GM21737 (cell line): ENCODE data around the gene TMCC2.

ENCODE experiments used
- ATAC-seq: cut with Tn5 transposase; IDR thresholded peaks from one replicate; pipeline ENCODE4 v1.9.1; 2021; ENCODE audit warnings: mild to moderate bottlenecking, moderate library complexity; ENCODE audit not compliant: unreplicated experiment

TMCC2 gene

DNA sequence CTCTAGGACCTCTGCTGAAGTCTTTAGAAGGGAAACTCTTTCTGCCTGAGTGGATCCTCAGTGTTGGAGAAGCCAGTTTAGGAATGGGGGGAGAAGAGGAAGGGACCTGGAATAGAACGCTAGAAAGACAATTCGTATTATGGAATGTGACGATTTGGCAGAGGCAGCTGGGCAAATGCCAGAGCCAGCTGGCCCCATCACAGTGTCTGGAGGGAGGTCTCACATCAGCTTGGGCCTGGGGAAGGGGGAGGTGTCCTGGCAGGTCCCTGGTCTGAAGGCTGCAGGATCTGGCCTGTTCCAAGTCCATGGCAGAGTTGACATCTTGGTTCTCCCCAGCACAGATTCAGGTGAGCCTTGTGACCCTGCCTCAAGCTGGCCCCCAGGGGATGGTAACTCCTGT lies 11.3 kb downstream of the TMCC2 start:
- no peak for ATAC-seq

- ATAC-seq = no peak
Measured at GRCh38 chr1:205240118-205240517, 12.4 kb downstream of the TMCC2 start.

GRCh38 chr1:205240569-205240968 lies 12.8 kb downstream of the TMCC2 start:
- ATAC-seq = no peak

GRCh38 chr1:205241366-205242030 lies 13.8 kb downstream of the TMCC2 start:
- ATAC-seq = no peak

DNA sequence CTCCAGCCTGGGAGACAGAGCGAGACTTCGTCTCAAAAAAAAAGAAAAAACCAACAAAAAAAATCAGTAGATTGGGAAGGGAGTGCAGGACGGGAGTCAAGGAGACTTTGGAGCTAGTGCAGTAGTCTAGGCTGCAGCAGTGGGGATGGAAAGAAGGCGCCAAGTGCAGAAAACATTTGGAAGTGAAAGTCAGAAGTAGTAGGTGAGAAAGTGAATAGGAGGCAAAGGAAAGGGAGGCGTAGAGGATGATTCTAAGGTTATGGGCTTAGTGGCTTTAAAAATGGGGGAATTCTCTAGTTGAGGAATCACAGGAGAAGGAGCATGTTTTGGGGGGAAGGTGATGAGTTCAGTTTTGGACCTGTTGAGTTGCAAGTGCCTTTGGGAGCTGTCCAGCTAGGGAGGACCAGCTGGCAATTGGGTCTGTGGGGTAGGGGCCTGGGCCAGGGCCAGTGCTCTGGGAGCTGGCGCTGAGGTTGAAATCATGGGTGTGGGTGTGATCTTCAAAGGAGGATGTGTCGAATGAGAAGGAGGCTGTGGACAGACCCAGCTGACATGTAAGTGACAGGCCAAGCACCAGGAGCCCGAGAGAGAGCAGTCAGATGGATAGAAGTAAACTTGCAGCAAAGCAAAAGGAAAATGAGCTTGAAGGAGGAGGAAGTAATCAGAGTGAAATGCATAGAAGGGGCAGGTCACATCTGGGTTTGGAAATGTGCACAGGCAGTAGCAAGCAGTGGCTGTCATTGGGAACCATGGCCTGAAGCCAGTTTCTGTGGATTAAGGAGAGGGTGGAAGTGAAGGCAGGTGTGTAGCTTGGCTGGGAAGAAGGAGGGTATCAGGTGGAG lies 15.8 kb downstream of the TMCC2 start:
- no peak for ATAC-seq

DNA sequence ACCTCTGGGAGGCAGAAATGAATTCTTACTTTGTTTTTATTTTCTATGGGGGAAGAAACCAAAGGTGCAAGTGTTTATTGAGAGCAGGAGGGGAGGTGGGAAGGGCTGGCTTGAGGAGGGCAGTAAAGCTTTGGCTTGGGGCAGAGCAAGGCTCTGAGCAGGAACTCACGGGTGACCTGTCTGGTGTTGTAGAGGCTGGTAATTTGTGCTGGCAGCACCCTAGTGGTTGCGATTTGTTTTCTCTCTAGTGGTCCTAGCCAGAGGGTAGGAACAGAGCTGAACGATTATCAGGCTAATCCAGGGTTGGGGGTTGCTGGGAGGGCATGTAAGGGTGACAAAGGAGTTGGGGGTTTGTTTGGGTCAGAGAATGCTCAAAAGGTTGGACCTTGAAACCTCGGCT lies 16.6 kb downstream of the TMCC2 start:
- ATAC-seq = no peak

DNA sequence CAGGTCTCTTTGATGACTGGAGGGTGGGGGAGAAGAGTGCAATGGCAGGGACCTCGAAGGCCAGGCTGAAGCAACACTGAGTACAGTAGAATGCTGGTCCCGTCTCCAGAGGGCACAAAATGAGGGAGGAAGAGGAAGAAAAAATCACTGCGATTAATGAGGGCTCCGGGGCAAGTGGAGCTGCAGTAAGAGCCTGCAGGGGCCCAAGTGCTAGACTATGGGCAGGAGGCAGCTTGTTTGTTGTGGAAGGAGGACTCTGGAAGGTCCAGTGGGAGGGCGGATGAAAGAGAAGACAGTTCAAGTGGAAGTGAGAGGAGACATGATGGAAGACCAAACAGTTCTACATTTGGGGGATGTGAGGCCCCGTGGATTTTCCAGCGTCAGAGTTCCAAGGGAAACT lies 17.4 kb downstream of the TMCC2 start:
- ATAC-seq = no peak

- ATAC-seq = no peak
Measured at GRCh38 chr1:205246351-205247119, 18.8 kb downstream of the TMCC2 start.

DNA sequence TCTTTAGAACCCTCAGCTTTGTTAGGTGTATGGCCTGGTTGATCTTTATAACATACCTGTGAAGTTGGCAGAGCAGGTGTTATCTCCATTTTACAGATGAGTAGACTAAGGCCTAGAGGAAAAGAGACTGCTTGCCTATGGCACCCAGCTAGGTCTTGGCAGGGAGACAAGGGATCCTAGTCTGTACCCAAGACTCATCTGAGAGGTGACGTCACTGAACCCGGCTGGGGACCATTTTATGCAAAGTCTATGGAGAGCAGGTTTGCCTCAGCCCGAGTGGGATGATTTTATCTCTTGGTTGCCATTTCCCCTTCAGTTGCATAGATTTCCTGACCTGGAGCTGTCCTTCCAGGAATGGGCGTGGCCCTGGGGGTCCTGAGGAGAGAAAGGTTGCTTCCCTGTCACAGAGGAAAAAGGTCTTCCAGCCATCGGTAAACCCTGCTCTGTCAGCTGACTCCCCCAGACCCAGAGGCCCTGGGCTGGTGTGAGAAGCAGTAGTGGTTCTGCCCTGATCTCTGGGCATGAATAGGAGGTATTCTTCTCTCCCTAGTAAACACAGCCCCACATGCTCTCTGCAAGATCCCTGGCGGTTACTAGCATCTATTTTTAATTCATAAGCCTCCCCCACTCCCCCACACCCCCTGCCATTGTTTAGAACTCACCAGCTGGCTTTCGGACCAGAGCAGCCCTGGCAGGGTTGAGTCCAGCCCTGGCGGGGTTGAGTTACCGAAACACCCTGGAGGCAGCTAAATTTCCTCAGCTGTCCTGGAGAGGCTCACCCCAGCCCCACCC lies 19.6 kb downstream of the TMCC2 start:
- no peak for ATAC-seq

DNA sequence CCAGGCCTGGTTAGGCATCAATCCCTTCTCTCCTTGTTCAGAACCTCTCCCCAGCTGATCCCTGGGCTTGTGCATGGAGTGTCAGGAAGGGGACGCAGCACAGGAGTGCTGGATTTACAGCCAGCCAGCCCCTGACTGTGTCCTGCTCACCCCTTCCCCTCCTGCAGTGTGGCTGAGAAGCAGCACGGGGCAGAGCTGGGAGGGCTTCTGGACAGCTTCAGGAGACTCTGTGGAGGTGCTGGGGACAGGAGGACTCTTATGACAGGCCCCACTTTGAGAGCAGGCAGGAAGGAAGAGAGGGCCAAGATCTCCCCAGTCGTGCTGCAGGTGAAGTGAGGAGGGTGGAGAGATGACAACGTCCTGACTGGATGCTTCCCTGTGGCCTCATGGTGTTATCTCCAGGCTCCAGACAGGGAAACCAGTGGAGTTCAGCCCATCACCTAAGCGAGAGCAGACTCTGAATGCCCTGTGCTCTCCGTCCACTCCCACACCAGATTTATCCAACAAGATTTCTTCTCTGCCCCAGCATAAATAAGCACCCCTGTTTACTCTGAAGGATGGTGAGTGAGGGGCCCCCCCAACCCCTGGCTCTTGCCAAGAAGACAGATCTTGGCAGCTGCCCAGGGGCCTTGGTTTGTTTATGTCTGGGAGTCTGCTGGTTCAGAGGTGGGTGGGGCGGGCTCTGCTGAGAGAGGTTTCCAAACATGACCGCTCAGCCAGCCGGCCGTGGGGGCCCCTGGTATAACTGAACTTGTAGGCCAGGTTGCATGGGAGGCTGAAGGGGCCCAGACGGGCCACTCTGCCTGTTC lies 21.3 kb downstream of the TMCC2 start:
- ATAC-seq = no peak

DNA sequence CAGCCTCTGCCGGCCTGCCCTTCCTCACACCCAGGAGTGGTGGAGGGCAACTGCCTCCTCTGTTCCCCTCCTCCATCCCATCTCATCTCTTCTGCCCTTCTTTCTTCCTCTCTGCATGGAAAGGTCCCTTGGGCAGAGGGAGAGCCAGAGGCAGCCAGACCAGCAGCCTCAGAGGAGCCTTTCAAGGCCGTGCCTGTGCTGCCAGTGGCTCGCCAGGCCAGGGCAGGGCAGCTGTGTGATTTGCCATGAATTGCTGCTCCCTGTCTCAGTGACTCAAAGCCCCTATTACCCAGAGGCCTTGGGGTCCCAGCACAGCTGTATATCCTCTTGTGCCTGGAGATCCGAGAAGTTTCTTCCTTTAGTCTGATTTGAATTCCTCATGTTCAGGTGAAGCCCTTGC lies 21.9 kb downstream of the TMCC2 start:
- no peak for ATAC-seq

DNA sequence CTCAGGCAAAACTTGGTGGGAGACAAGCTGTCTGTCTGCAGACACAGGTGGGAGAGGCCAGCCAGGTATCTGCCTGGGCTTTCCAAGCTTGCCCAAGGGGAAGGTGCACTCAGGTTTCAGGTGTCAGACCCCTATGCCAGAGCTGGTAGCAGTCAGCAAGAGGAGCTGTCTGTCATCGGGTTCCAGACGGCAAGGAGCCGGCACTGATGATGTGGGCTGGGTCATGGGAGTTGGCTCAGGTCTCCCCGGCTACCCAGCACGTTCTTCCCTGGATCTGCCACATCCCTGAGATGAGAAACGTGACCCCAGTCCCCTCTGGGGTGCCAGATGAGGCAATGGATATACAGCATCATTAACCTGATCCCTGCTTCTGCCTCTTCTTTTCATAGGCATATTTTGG lies 23.0 kb downstream of the TMCC2 start:
- ATAC-seq = no peak

GRCh38 chr1:205251576-205251975 lies 23.8 kb downstream of the TMCC2 start:
- no peak for ATAC-seq

DNA sequence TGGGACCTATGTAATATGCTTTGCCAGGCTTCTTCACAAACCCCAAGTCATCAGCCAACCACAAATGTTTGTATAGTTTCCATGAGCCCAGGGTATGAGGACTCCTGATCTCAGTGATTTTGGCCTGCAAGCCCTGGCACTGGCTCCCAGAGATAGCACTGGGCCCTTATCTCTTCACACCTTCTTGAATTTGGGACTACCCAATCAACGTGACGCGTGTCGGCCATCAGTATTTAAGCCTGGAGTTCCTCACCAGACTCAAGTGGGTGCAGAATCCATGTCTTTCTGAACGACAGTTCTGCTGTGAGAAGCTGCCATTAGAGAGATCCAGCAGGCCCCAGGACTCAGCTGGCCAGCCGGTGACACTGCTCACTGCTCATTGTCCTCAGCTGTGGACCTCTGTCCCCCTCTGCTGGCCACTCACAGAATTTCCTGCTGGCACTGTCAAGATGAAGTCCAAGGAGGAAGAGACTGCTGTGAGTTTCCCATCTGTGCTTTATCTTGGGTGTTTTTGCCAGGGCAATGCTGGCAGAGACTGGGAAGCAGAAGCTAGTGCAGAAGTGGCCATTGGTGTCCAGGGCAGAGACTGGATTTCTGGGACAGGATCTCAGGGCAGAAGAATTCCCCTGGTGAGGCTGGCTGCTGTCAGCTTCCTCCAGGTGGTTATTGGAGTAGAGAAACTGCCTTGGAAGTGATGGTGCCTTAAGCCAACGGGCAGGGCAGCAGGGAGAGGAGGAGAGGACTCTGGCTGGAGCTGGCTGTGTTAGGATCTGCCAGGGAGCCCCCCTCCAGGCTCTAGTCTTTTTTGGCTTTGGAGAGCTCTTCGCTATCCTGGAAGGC lies 28.4 kb downstream of the TMCC2 start:
- no peak for ATAC-seq

DNA sequence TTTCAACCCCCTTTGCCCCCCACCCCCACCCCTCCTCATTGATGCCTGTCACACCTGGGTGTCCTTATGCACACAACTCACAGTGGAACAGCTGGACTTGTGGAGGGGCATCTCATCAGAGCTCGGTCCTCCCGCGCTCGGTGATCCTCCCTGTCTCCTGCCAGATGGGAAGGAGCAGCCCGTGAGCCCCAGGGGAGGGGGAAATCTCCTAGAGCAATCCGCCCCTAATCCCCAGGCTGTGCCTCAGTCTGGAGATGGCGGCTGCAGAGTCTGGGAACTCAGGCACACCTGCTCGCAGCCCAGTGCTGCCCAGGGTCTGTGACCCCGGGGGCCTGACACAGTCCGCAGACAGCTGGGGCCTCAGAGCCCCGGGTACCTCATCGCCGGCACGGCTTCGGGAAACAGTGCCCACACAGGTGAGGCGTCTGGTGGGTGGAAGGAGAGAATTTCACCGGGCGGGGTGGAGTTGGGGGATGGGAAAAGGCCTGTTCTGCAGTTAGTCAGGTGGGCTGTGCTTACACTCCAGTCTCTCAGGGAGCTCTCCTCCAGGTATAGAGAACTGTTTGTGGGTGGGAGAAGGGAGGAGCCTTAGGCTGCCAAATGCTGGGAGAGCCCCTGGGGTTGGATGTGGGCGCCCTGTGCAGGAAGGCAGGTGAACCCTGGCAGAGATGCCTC lies 29.3 kb downstream of the TMCC2 start:
- no peak for ATAC-seq

DNA sequence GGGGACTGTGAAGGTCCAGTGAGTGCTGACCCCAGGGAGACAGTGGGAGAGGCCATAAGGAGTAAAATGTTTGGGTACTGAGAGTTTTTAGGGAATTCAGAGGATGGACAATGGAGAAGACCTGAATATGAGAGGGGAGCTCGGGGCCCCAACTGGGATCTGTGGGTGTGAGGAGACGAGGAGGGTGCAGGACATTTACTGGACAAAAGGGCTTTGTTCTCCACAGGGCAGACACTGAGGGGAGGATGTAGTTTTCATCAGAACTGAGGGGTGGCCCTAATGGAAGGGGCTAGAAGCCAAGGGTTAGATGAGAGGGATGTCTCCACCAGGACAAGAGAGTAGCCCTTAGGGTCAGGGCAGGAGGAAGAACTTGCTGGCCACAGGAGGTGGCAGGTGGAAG lies 30.0 kb downstream of the TMCC2 start:
- ATAC-seq = no peak

DNA sequence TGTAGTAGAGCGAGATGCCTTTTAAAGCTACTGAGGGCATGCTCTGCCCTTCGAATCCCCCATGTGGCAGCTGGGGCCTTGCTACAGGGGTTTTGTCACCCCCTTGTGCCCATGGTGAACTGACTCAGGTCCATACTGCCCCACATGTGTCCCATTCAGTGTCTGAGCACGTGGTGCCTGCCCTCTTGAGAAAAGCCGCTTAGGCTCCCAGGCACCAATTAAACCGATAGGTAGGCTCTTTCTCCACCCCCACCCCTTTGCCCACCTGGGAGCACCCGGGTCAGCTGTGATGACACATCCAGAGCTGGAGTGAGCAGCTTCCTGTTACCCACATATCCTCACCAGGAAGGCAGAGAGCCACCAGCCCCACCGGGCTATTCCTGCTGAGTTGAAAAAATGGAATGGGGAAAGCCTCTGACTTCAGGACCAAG lies 30.5 kb downstream of the TMCC2 start:
- no peak for ATAC-seq

- no peak for ATAC-seq
Measured at GRCh38 chr1:205258719-205259118, 31.0 kb downstream of the TMCC2 start.
